ENCODE results near the gene ARAP1.

The ARAP1 gene

DNA sequence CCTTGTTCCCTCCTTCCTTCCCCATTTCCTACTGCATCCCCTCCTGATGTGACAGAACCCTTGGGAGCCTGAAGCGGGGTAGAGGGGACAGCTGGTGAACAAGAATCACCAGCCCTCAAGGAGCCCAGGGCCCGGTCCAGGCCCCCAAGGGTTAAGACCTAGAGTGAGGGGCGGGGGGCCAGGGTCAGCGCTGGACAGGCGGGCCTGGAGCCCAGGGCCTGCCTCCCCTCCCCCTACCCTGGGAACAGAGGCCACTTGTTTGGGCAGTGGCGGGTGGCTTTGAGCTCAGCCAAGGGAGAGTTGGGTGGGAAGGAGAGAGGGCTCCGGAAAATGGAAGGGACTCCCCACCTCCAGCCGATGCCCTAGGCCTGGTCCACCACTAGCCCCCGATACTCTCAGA, 2.1 kb downstream of the ARAP1 start:
- no peak for DNase-seq (ENCODE audit: low read depth in 1 of 2, low spot score in 1 of 2)
- no peak overlapping the region for H3K27ac ChIP-seq (replicated peaks)
- no peak for TF ChIP-seq SPI1 (IDR thresholded peaks at IDR 0.05; ENCODE audit: borderline replicate concordance, low read depth)
- no peak for TF ChIP-seq POLR2AphosphoS5 (IDR thresholded peaks at IDR 0.05; ENCODE audit: low read depth)
- TF ChIP-seq, protein P1, sequence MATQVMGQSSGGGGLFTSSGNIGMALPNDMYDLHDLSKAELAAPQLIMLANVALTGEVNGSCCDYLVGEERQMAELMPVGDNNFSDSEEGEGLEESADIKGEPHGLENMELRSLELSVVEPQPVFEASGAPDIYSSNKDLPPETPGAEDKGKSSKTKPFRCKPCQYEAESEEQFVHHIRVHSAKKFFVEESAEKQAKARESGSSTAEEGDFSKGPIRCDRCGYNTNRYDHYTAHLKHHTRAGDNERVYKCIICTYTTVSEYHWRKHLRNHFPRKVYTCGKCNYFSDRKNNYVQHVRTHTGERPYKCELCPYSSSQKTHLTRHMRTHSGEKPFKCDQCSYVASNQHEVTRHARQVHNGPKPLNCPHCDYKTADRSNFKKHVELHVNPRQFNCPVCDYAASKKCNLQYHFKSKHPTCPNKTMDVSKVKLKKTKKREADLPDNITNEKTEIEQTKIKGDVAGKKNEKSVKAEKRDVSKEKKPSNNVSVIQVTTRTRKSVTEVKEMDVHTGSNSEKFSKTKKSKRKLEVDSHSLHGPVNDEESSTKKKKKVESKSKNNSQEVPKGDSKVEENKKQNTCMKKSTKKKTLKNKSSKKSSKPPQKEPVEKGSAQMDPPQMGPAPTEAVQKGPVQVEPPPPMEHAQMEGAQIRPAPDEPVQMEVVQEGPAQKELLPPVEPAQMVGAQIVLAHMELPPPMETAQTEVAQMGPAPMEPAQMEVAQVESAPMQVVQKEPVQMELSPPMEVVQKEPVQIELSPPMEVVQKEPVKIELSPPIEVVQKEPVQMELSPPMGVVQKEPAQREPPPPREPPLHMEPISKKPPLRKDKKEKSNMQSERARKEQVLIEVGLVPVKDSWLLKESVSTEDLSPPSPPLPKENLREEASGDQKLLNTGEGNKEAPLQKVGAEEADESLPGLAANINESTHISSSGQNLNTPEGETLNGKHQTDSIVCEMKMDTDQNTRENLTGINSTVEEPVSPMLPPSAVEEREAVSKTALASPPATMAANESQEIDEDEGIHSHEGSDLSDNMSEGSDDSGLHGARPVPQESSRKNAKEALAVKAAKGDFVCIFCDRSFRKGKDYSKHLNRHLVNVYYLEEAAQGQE (IDR thresholded peaks at IDR 0.05; ENCODE audit: insufficient replicate concordance, low read depth) = no peak
- TF ChIP-seq, protein P2, sequence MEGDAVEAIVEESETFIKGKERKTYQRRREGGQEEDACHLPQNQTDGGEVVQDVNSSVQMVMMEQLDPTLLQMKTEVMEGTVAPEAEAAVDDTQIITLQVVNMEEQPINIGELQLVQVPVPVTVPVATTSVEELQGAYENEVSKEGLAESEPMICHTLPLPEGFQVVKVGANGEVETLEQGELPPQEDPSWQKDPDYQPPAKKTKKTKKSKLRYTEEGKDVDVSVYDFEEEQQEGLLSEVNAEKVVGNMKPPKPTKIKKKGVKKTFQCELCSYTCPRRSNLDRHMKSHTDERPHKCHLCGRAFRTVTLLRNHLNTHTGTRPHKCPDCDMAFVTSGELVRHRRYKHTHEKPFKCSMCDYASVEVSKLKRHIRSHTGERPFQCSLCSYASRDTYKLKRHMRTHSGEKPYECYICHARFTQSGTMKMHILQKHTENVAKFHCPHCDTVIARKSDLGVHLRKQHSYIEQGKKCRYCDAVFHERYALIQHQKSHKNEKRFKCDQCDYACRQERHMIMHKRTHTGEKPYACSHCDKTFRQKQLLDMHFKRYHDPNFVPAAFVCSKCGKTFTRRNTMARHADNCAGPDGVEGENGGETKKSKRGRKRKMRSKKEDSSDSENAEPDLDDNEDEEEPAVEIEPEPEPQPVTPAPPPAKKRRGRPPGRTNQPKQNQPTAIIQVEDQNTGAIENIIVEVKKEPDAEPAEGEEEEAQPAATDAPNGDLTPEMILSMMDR (IDR thresholded peaks at IDR 0.05; ENCODE audit: insufficient read depth, low read length) = no peak
- TF ChIP-seq GABPA (IDR thresholded peaks at IDR 0.05; ENCODE audit: low read depth) = no peak
- H3K27me3 ChIP-seq (ENCODE audit: insufficient read depth, poor library complexity, severe bottlenecking) = no peaks in the 10 kb centered on the region
- H3K4me3 ChIP-seq (replicated peaks; ENCODE audit: insufficient read depth, low read length) = no peak overlapping the region

DNA sequence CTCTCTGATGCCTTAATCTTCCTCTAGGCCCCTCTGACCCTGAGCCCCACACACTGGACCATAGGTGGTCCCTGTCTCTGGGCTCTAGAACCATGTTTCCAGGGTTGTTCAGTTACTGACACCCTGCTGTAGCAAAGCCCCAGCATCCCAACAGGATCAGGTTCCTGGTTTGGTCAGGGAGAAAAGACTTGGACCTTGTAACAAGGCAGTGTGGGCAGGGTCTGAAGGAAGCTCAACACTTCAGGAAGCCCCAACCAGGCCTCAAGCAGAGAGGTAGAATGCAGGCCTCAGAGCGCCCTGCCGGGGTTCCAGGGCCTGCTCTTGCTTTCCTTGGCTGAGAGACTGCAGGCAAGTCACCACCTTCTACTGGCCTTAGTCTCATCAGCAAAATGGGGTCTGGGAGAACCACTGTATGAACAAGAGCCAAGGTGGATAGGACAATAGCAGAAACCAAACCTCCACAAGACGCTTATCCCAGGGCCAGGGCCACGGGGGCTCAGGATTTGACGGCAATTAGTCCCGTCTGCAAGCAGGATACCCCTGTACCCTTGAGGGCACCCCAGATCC, 4.8 kb downstream of the ARAP1 start:
- no peak for DNase-seq (ENCODE audit: low read depth in 1 of 2, low spot score in 1 of 2)
- TF ChIP-seq SPI1 (IDR thresholded peaks at IDR 0.05; ENCODE audit: borderline replicate concordance, low read depth) (no peak), POLR2AphosphoS5 (IDR thresholded peaks at IDR 0.05; ENCODE audit: low read depth) (no peak), GABPA (IDR thresholded peaks at IDR 0.05; ENCODE audit: low read depth) (no peak)
- TF ChIP-seq, protein P1 (IDR thresholded peaks at IDR 0.05; ENCODE audit: insufficient replicate concordance, low read depth) = no peak
- TF ChIP-seq, protein P2 (IDR thresholded peaks at IDR 0.05; ENCODE audit: insufficient read depth, low read length) = no peak
- Histone ChIP-seq H3K27me3 (ENCODE audit: insufficient read depth, poor library complexity, severe bottlenecking) (no peaks in the 10 kb centered on the region), H3K4me3 (replicated peaks; ENCODE audit: insufficient read depth, low read length) (no peak overlapping the region), H3K27ac (replicated peaks) (no peak overlapping the region)

DNA sequence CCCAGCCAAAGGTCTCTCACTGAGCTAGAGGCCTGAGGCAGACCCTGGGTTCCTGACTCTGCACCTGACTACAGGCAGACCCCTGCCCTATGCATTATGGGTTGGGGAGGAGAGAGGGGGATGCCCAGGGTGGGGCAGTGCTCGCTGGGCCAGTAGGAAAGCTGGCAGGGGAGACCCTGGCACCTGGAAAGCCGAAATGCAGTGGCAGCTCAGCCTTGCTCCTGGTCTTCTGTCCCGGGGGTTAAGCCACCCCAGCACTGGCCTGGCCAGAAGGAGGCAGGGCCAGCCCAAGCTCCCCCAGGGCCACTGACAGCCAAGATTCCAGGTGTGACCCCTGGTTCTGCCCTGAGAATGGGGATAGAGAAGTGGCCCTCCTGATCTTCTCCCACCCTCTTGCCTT, 5.4 kb downstream of the ARAP1 start:
- Histone ChIP-seq H3K27me3 (ENCODE audit: insufficient read depth, poor library complexity, severe bottlenecking) (no peaks in the 10 kb centered on the region), H3K27ac (replicated peaks) (no peak overlapping the region)
- no peak for DNase-seq (ENCODE audit: low read depth in 1 of 2, low spot score in 1 of 2)

More for the DNA sequence above, 5.4 kb downstream of the ARAP1 start:
- TF ChIP-seq POLR2AphosphoS5 (IDR thresholded peaks at IDR 0.05; ENCODE audit: low read depth) (no peak), GABPA (IDR thresholded peaks at IDR 0.05; ENCODE audit: low read depth) (no peak)
- TF ChIP-seq, protein P2 (IDR thresholded peaks at IDR 0.05; ENCODE audit: insufficient read depth, low read length) = no peak
- TF ChIP-seq, protein P1 (IDR thresholded peaks at IDR 0.05; ENCODE audit: insufficient replicate concordance, low read depth) = no peak
- no peak overlapping the region for H3K4me3 ChIP-seq (replicated peaks; ENCODE audit: insufficient read depth, low read length)
